Heart left ventricle (tissue), 13 donors: ENCODE data around the gene CUX1.

Experiments
- CTCF ChIP-seq, 12 donors: fragments of 200-600 bp; sonication (generic) in 4 of 12; IDR thresholded peaks; one replicate each; pipeline versions ENCODE4 v1.5.0 to v1.8.0; 2018 to 2022; ENCODE audit warnings: antibody characterized with exemption in 12 of 12, mild to moderate bottlenecking in 5 of 12
- POLR2A ChIP-seq, 2 donors: fragments of 450-650 bp; IDR thresholded peaks; one replicate each; pipeline ENCODE4 v1.6.1; 2017; ENCODE audit warnings: antibody characterized with exemption in 2 of 2, mild to moderate bottlenecking in 2 of 2, moderate library complexity in 2 of 2
- donor health status: ischemic (EF 13 %, LVEDD 7.1; RV severe dilation, severe dysfunction).
- donor health status: DM: no; HTN: yes; CAD: no.
- donor health status: DM: no; HTN: no; CAD: no.
- donor health status: ischemic (EF 25% LVEDD 6.9; RV normal size, moderate dysfunction).
- donor health status: ischemic (EF 25% LVEDD 5.7; RV mildly dilated, moderate dysfunction).
- donor health status: ischemic (EF 35%, LVEDD 5.7; RV mildly dilated, moderate dysfunction).
- donor health status: nonischemic (EF 11% LVEDD 7.7; RV severe dilation, severe dysfunction).
- donor health status: DM: yes; HTN: yes; CAD: no.
- donor health status: PGD.
- donor health status: ischemic (EF 29% LVEDD 5.4; RV normal size, mild dysfunction).
- donor health status: nonischemic (EF 23%, LVEDD 6.1; RV moderate dilation, normal function).

DNA sequence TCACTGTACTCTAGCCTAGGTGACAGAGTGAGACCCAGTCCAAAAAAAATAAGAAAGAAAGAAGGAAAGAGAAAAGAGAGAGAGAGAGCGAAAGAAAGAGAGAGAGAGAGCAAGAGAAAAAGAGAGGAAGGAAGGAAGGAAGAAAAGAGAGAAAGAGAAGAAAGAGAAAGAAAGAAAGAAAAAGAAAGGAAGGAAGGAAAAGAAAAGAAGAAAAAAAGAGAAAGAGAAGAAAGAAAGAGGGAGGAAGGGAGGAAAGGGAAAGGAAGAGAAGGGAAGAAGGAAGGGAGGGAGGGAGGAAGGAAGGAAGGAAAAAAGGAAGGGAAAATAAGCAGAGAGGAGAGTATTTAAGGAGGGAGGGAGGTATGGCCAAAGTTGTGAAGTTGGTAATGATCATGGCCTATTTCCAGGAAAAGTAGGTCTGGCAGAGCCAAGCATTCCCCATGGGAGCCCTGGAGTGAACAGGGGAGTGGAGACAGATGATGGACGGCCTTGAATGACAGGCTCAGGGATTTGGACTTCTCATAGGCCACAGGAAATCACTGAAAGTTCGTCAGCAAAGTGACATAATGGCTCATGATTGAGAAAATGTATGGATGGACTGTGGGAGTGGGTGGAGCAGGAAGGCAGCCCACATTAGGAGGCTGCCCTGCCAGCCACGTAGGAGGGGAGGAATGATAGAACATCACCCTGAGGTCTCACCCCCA, 44.8 kb upstream of the CUX1 start:
- no peak for TF ChIP-seq POLR2A (IDR thresholded peaks at IDR 0.05)
- no peak for TF ChIP-seq CTCF (IDR thresholded peaks at IDR 0.05)
